ENCODE measurements around the gene PJVK.

DNA sequence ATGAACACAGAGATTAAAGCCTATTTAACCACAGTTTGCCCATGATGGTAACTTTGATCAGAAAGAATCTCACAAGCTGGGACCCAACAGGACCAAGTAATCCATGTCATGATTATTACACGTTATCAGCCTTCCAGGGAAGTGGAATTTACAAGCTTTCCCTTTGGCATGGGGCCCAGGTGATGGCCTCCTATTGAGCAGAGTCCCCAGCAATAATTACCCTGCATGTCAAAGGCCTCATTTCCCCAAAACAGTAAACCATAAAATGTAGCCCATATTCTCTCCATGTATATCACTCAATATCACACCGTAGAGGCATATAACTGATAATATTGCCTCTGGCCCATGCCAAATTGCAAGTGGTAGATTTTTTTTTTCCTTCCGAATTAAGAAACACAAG is 39.1 kb upstream of the PJVK start:
- TF ChIP-seq POLR2A (IDR thresholded peaks at IDR 0.05) (no peak), CTCF (IDR thresholded peaks at IDR 0.05) (no peak), POLR2AphosphoS5 (IDR thresholded peaks at IDR 0.05) (no peak), EP300 (IDR thresholded peaks at IDR 0.05) (no peak)
